Neural progenitor cell (in vitro differentiated cells): Measurements from ENCODE around the gene MID1IP1. TPM values are rescaled to one million over a fixed set of nuclear protein-coding genes. Genes with fewer than 3 reads are reported as not detected.

ENCODE experiments used
- DNase-seq: peaks from one replicate; pipeline ENCODE4 v3.0.0-alpha.2; 2016; ENCODE audit warnings: low spot score
- H2AFZ ChIP-seq: fragments of 200-600 bp; sonication (generic); replicated peaks from 2 replicates; pipeline ENCODE4 v1.6.1; 2016; ENCODE audit warnings: antibody characterized with exemption
- H3F3A ChIP-seq: fragments of 200-600 bp; sonication (generic); 2 replicates; pipeline ENCODE4 v1.6.1; 2016; ENCODE audit warnings: antibody characterized with exemption, low read depth
- H3K27ac ChIP-seq: fragments of 200-600 bp; sonication (generic); 2 replicates; pipeline ENCODE4 v1.5.1; 2016; ENCODE audit warnings: mild to moderate bottlenecking
- H3K27me3 ChIP-seq: fragments of 200-600 bp; sonication (generic); 2 replicates; pipeline ENCODE4 v1.6.1; 2016; ENCODE audit warnings: mild to moderate bottlenecking, moderate library complexity
- H3K36me3 ChIP-seq: fragments of 200-600 bp; sonication (generic); 2 replicates; pipeline ENCODE4 v1.5.1; 2016
- H3K4me1 ChIP-seq: fragments of 200-600 bp; sonication (generic); 2 replicates; pipeline ENCODE4 v1.6.1; 2016; ENCODE audit warnings: mixed run types
- H3K4me2 ChIP-seq: fragments of 200-600 bp; sonication (generic); 2 replicates; pipeline ENCODE4 v1.6.1; 2016
- H3K4me3 ChIP-seq: fragments of 200-600 bp; sonication (generic); 2 replicates; pipeline ENCODE4 v1.5.1; 2016
- H3K79me2 ChIP-seq: fragments of 200-600 bp; sonication (generic); 2 replicates; pipeline ENCODE4 v1.6.1; 2016; ENCODE audit warnings: low read depth
- H3K9ac ChIP-seq: fragments of 200-600 bp; sonication (generic); 2 replicates; pipeline ENCODE4 v1.6.1; 2016
- H3K9me3 ChIP-seq: fragments of 200-600 bp; sonication (generic); 2 replicates; pipeline ENCODE4 v1.5.1; 2016; ENCODE audit warnings: low read depth
- H4K20me1 ChIP-seq: fragments of 200-600 bp; sonication (generic); 2 replicates; pipeline ENCODE4 v1.6.1; 2016; ENCODE audit warnings: low read depth
- H3K27ac Mint-ChIP-seq: 3 replicates; pipeline ENCODE4 v1.8.0; 2021; ENCODE audit warnings: mixed read lengths
- H3K27me3 Mint-ChIP-seq: 2 replicates; pipeline ENCODE4 v1.8.0; 2022; ENCODE audit warnings: low read depth, mild to moderate bottlenecking, inconsistent platforms, moderate library complexity, mixed read lengths; ENCODE audit not compliant: insufficient read depth
- H3K36me3 Mint-ChIP-seq: 3 replicates; pipeline ENCODE4 v1.8.0; 2021; ENCODE audit warnings: mixed read lengths
- H3K4me1 Mint-ChIP-seq: 3 replicates; pipeline ENCODE4 v1.8.0; 2021; ENCODE audit warnings: mixed read lengths
- H3K4me3 Mint-ChIP-seq: 3 replicates; pipeline ENCODE4 v1.8.0; 2021; ENCODE audit warnings: mild to moderate bottlenecking, moderate library complexity, mixed read lengths
- H3K9me3 Mint-ChIP-seq: 3 replicates; pipeline ENCODE4 v1.8.0; 2020; ENCODE audit warnings: mixed read lengths
- CTCF ChIP-seq: fragments of 200-600 bp; sonication (generic); IDR thresholded peaks from 2 replicates; pipeline ENCODE4 v1.5.1; 2017; ENCODE audit warnings: antibody characterized with exemption, mild to moderate bottlenecking
- EZH2 ChIP-seq: fragments of 200-600 bp; sonication (generic); IDR thresholded peaks from 2 replicates; pipeline ENCODE4 v1.6.1; 2017; ENCODE audit warnings: antibody characterized with exemption, mild to moderate bottlenecking, moderate library complexity
- EZH2phosphoT487 ChIP-seq: fragments of 200-600 bp; sonication (generic); IDR thresholded peaks from 2 replicates; pipeline ENCODE4 v1.6.1; 2017; ENCODE audit warnings: antibody characterized with exemption
- total RNA-seq: library from RNA; depleted of rRNA; stranded (reverse); fragments of >200 nt; gene quantifications from 2 replicates; pipeline ENCODE4 v1.2.3, GENCODE V29; 2015; ENCODE audit warnings: low replicate concordance

The MID1IP1 gene
- total RNA-seq, 1 donor from 2014 or later, result 25.2 TPM

GRCh38 chrX:38807873-38808272 is 6.6 kb downstream of the MID1IP1 start:
- H3K4me1 ChIP-seq, result peaks cover 9% of the 10 kb centered on the region
- no peak overlapping the region for H3K27ac ChIP-seq
- H2AFZ ChIP-seq, result no peak overlapping the region
- H3F3A ChIP-seq, result peaks cover 9% of the 10 kb centered on the region
- H3K36me3 ChIP-seq, result no peaks in the 10 kb centered on the region
- Mint-ChIP-seq H3K27me3 (peaks cover 2% of the 10 kb centered on the region), H3K36me3 (no peaks in the 10 kb centered on the region), H3K4me1 (peaks cover 25% of the 10 kb centered on the region), H3K9me3 (peaks cover 3% of the 10 kb centered on the region), H3K4me3 (no peak overlapping the region), H3K27ac (no peak overlapping the region)
- H3K9me3 ChIP-seq, result no peaks in the 10 kb centered on the region
- H3K27me3 ChIP-seq, result no peaks in the 10 kb centered on the region
- H3K9ac ChIP-seq, result no peak overlapping the region
- H3K4me3 ChIP-seq, result no peak overlapping the region
- TF ChIP-seq EZH2 (no peak), CTCF (no peak), EZH2phosphoT487 (no peak)
- no peak for DNase-seq
- H3K4me2 ChIP-seq, result no peak overlapping the region
- H3K79me2 ChIP-seq, result peaks cover 39% of the 10 kb centered on the region
- peaks cover 8% of the 10 kb centered on the region for H4K20me1 ChIP-seq

- Mint-ChIP-seq H3K4me1 (peaks cover 11% of the 10 kb centered on the region), H3K36me3 (no peaks in the 10 kb centered on the region), H3K4me3 (no peak overlapping the region), H3K9me3 (peaks cover 4% of the 10 kb centered on the region), H3K27me3 (no peaks in the 10 kb centered on the region), H3K27ac (no peak overlapping the region)
- H3K9ac ChIP-seq, result no peak overlapping the region
- H3K27ac ChIP-seq, result no peak overlapping the region
- DNase-seq, result no peak
- H3K36me3 ChIP-seq, result no peaks in the 10 kb centered on the region
- H3K4me2 ChIP-seq, result no peak overlapping the region
- TF ChIP-seq EZH2phosphoT487 (no peak), CTCF (no peak)
- H4K20me1 ChIP-seq, result no peaks in the 10 kb centered on the region
- no peaks in the 10 kb centered on the region for H3K27me3 ChIP-seq
- H3K4me1 ChIP-seq, result peaks cover 2% of the 10 kb centered on the region
- H3K79me2 ChIP-seq, result peaks cover 6% of the 10 kb centered on the region
- no peaks in the 10 kb centered on the region for H3F3A ChIP-seq
- H3K4me3 ChIP-seq, result no peak overlapping the region
- peaks cover 3% of the 10 kb centered on the region for H3K9me3 ChIP-seq
- H2AFZ ChIP-seq, result no peak overlapping the region
These were observed 10.4 kb downstream of the MID1IP1 start for GRCh38 chrX:38811515-38812243.

GRCh38 chrX:38816155-38816554 is 14.9 kb downstream of the MID1IP1 start:
- no peak overlapping the region for H3K27ac ChIP-seq
- H2AFZ ChIP-seq, result no peak overlapping the region

More at GRCh38 chrX:38816155-38816554, 14.9 kb downstream of the MID1IP1 start:
- Histone ChIP-seq H3K27me3 (no peaks in the 10 kb centered on the region), H3K4me1 (no peaks in the 10 kb centered on the region), H3K36me3 (no peaks in the 10 kb centered on the region), H3K9ac (no peak overlapping the region), H3F3A (no peaks in the 10 kb centered on the region), H3K4me2 (no peak overlapping the region), H4K20me1 (no peaks in the 10 kb centered on the region), H3K9me3 (peaks cover 3% of the 10 kb centered on the region), H3K79me2 (no peaks in the 10 kb centered on the region), H3K4me3 (no peak overlapping the region)
- no peak for TF ChIP-seq EZH2phosphoT487
- TF ChIP-seq CTCF, result no peak
- TF ChIP-seq EZH2, result no peak
- H3K27me3 Mint-ChIP-seq, result no peaks in the 10 kb centered on the region
- H3K36me3 Mint-ChIP-seq, result no peaks in the 10 kb centered on the region
- H3K4me3 Mint-ChIP-seq, result no peak overlapping the region
- no peak for DNase-seq
- H3K9me3 Mint-ChIP-seq, result peaks cover 4% of the 10 kb centered on the region
- no peak overlapping the region for H3K27ac Mint-ChIP-seq
- H3K4me1 Mint-ChIP-seq, result peaks cover 3% of the 10 kb centered on the region
